ENCODE measurements around the gene LCN2. TPM values are rescaled to one million over a fixed set of nuclear protein-coding genes. Genes with fewer than 3 reads are reported as not detected.

Gene LCN2
- total RNA-seq, 2 donors from 2014 or later = 4.9 to 24.6 TPM

- H3K27ac ChIP-seq = no peak overlapping the region
- H3K36me3 ChIP-seq (replicated peaks in 1 of 2; ENCODE audit: insufficient read depth in 1 of 2, low read depth in 2 of 2) = no peaks in the 10 kb centered on the region
- peaks cover 31% of the 10 kb centered on the region for H3K4me1 ChIP-seq
- H3K27me3 ChIP-seq = no peaks in the 10 kb centered on the region
- DNase-seq = no peak
- TF ChIP-seq CTCF (IDR thresholded peaks at IDR 0.05) (no peak), POLR2A (IDR thresholded peaks at IDR 0.05) (no peak)
- intact Hi-C loops (cut with DNase I) = no loop called here
- H3K9me3 ChIP-seq = no peaks in the 10 kb centered on the region
- 83 to 86% methylated on average over 17 to 18 of the region's 18 CpGs for WGBS, 2 donors
- no peak for ATAC-seq
- H3K4me3 ChIP-seq = no peak overlapping the region
Observed at GRCh38 chr9:128151309-128152132, 2.3 kb downstream of the LCN2 start.

- Histone ChIP-seq H3K4me3 (no peak overlapping the region), H3K36me3 (replicated peaks in 1 of 2; ENCODE audit: insufficient read depth in 1 of 2, low read depth in 2 of 2) (no peaks in the 10 kb centered on the region), H3K27me3 (no peaks in the 10 kb centered on the region), H3K27ac (no peak overlapping the region), H3K9me3 (no peaks in the 10 kb centered on the region), H3K4me1 (peaks cover 31% of the 10 kb centered on the region)
- ATAC-seq (no peak), DNase-seq (no peak)
- no peak for TF ChIP-seq CTCF (IDR thresholded peaks at IDR 0.05)
- no peak for TF ChIP-seq POLR2A (IDR thresholded peaks at IDR 0.05)
- 84 to 86% methylated on average over 6 to 13 of the region's 13 CpGs for WGBS, 2 donors
- intact Hi-C loops (cut with DNase I) = no loop called here
Observed at GRCh38 chr9:128152133-128153059, 3.1 kb downstream of the LCN2 start.

- no peak for DNase-seq
- Histone ChIP-seq H3K9me3 (no peaks in the 10 kb centered on the region), H3K36me3 (replicated peaks in 1 of 2; ENCODE audit: insufficient read depth in 1 of 2, low read depth in 2 of 2) (no peaks in the 10 kb centered on the region), H3K27ac (no peak overlapping the region), H3K4me1 (peaks cover 25% of the 10 kb centered on the region), H3K27me3 (no peaks in the 10 kb centered on the region), H3K4me3 (no peak overlapping the region)
- 76 to 83% methylated on average over 13 to 26 of the region's 26 CpGs for WGBS, 2 donors
- TF ChIP-seq CTCF (IDR thresholded peaks at IDR 0.05) (no peak), POLR2A (IDR thresholded peaks at IDR 0.05) (no peak)
- ATAC-seq = no peak
- intact Hi-C loops (cut with DNase I) = no loop called here
Observed at GRCh38 chr9:128153060-128153946, 4.0 kb downstream of the LCN2 start.

- no peaks in the 10 kb centered on the region for H3K36me3 ChIP-seq (replicated peaks in 1 of 2; ENCODE audit: insufficient read depth in 1 of 2, low read depth in 2 of 2)
- TF ChIP-seq CTCF (IDR thresholded peaks at IDR 0.05) (no peak), POLR2A (IDR thresholded peaks at IDR 0.05) (no peak)
- H3K27me3 ChIP-seq = no peaks in the 10 kb centered on the region
- H3K4me1 ChIP-seq = peaks cover 17% of the 10 kb centered on the region
- WGBS, 2 donors = 88% methylated on average over 13 of the region's 13 CpGs; no CpG with 5 or more reads in 1 of the 2 donors
- H3K4me3 ChIP-seq = no peak overlapping the region
- intact Hi-C loops (cut with DNase I) = no loop called here
- ATAC-seq (no peak), DNase-seq (no peak)
- no peaks in the 10 kb centered on the region for H3K9me3 ChIP-seq
- H3K27ac ChIP-seq = no peak overlapping the region
Observed at GRCh38 chr9:128153947-128154695, 4.9 kb downstream of the LCN2 start.

All from body of pancreas (tissue), 4 donors.